CD4-positive, alpha-beta T cell treated with Interleukin-4 for 4 hours (primary cell): ENCODE data around the gene TRIM65.
A peak's percentile ranks its signal among the peaks of the same experiment; 100 is the strongest.
"Not testable (repeated sequence)": the region's sequence is repeated elsewhere in the genome, so short reads cannot be mapped to it uniquely, and the experiment has no call there.

ENCODE experiments used
- DNase-seq: peaks from one replicate; pipeline ENCODE4 v3.0.0-alpha.2; 2020

Gene TRIM65

GRCh38 chr17:75875182-75875939, 21.4 kb downstream of the TRIM65 start:
- DNase-seq = no peak

GRCh38 chr17:75874323-75875181, 22.2 kb downstream of the TRIM65 start:
- no peak for DNase-seq

GRCh38 chr17:75873587-75874322, 23.0 kb downstream of the TRIM65 start:
- no peak for DNase-seq

- peak; percentile 79 for DNase-seq
These were observed 24.1 kb downstream of the TRIM65 start for GRCh38 chr17:75872434-75873351.

DNA sequence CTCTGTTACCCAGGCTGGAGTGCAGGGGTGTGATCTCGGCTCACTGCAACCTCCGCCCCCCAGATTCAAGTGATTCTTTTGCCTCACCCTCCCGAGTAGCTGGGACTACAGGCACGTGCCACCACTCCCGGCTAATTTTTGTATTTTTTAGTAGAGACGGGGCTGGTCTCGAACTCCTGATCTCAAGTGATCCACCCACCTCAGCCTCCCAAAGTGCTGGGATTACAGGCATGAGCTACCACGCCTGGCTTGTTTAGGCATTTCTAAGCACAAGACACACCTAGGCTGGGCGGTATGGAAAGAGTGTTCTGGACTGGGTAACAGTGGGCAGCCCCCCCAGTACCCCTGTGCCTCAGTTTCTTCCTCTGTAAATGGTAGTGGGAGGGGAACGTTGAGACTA, 26.5 kb downstream of the TRIM65 start:
- not testable (repeated sequence) for DNase-seq

DNA sequence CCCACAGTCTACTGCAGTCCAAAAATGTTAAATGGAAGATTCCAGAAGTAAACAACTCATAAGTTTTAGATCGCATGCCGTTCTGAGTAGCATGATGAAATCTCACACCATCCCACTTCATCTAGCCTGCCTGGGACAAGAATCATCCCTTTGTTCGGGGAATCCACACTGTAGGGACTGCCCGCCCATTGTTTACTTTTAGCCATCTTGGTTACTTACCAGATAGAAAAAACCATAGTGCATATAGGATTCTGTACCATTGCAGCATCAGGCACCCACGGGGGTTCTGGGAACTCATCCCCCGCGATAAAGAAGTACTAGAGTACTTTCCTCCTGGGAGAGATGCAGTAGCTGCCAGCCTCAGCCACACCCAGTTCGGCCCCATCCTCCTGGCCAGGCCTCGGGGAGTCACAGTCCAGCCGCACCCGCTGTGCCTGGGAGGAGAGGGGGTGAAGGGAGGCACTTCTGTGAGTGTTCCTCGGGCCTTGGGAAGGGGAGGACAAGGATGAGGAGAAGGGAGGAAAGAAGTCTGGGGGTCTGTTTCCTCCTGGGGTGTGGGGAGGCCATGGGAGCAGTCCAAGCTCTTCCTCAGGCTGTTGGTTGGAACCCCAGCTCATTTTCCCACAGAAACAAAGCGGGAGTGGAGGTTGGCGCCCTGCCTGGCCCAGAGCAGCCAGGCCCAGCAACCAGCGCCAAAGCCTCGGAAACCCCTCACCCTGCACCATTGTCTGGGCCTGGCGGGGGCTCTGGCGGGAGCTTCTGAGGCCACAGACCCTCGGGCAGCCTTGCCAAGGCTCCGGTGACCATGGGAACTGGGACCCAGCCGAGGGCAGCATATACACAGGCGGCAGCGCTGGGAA, 27.2 kb downstream of the TRIM65 start:
- DNase-seq = no peak

GRCh38 chr17:75868730-75869281, 27.9 kb downstream of the TRIM65 start:
- DNase-seq = not testable (repeated sequence)

DNA sequence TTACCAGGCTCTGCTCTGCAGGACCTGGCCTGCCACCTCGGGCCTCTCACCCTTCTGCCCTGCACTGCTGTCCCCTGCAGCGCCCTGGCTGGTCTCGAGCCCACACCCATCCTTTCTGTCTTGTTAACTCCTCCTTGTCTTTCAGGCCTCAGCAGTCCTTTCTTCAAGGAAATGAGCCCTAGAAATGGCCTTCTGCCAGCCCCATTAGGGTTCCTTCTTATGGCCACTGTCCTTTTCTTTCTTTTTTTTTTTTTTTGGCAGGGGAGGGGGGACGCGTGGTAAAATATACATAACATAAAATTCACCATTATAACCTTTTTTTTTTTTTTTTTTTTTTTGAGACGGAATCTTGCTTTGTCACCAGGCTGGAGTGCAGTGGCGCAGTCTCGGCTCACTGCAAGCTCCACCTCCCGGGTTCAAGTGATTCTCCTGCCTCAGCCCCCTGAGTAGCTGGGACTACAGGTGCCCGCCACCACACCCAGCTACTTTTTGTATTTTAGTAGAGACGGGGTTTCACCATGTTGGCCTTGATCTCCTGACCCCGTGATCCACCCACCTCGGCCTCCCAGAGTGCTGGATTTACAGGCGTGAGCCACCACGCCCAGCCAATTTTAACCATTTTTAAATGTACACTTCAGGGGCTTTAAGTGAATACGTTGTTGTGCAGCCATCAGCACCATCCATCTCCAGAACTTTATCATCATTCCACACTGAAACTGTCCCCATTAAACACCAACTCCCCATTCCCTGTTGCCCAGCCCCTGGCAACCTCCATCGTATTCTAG, 31.2 kb downstream of the TRIM65 start:
- not testable (repeated sequence) for DNase-seq

DNA sequence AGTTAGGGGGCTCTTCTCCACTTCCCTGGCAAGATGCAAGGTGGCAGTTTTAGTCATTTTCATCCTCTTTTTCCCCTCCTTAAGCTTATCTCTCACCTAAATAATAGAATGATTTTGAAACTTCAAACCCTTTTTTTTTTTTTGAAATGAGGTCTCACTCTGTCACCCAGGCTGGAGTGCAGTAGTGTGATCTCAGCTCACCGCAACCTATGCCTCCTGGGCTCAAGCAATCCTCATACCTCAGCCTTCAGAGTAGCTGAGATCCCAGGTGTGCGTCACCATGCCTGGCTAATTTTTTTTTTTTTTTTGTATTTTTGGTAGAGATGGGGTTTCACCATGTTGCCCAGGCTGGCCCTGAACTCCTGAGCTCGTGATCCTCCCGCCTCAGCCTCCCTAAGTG, 31.9 kb downstream of the TRIM65 start:
- DNase-seq = peak; percentile 41

DNA sequence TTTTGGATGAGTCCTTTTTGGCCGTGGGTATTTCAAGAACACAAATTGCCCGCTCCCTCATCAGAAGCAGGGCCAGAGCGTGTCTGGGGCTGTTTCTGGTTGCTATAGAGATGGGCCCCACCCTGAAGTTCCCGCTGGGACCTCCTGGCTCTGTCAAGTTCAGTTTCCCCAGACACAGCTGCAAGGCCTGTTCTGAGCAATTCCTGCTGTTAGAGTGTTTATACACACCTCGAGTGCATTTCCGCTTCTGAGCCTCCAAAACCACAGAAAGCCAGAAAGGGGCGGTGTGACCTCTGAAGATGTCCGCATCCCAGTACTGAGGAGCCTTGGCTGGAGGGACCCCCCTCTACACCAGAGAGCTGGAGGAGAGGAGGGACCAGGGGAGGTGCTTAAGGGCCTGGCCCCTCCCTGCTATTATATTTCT, 32.3 kb downstream of the TRIM65 start:
- peak; percentile 60 for DNase-seq

DNA sequence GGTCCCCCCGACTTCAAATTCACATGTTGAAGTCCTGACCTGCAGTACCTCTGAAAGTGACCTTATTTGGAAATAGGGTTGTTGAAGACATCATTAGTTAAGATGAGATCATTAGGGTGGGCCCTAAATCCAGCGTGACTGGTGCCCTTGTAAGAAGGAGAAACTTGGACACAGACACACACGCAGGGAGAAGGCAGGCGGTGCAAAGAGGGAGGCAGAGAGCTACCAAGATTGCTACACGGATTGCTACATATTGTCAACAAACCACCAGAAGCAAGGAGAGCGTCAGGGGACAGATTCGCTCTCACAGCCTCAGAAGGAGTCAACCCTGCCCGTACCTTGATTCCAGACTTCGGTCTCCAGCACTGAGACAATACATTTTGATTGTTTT, 34.8 kb downstream of the TRIM65 start:
- DNase-seq = no peak

DNA sequence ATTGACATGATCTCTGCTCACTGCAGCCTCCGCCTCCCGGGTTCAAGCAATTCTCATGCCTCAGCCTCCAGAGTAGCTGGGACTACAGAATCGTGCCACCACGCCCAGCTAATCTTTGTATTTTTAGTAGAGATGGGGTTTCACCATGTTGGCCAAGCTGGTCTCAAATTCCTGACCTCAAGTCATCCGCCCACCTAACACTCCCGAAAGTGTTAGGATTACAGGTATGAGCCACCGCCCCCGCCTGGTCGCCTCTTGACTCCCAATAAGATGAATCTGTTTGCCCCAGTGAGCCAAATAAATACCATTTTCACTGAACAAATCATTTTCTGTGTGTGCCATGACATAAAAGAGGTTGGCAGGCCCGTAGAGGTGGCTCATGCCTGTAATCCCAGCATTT, 37.4 kb downstream of the TRIM65 start:
- not testable (repeated sequence) for DNase-seq

DNA sequence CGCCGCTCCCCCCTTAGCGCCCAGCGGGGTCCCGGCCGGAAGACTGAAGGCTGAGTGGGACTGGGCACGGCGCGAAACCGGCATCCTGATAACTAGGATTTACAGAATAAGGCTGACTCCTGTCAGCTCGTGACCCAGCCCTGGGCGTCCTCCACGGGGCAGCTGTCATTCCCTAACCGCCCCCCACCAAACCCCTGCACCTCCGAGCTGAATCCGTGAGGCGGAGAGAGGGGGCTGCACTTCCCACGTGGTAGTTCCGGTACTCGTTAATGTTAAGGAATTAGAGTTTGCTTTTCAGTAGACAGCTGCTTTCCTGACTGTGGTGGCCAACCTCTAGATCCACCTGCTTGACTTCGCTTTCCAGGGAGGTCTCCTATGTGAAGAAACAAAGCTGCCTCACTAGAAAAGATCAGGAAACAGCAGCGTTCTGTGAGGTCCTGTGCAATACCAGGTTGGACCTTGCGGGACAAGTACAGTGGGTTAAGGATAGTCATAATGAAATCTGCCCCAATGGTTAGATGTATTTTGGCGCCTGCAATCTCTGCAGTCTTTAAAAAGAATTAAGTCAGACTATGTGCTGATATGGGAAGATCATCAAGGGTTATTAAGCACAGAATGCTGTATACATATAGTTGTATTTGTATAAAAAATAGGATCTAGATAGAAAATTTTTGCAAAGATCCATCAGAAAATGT, 40.5 kb downstream of the TRIM65 start:
- no peak for DNase-seq

GRCh38 chr17:75855310-75856061, 41.3 kb downstream of the TRIM65 start, which contains the start of gene WBP2:
WBP2 (minus strand) TSS chr17:75855335; CDS start chr17:75855297, 38 bp downstream.
- DNase-seq = peak; percentile 100

DNA sequence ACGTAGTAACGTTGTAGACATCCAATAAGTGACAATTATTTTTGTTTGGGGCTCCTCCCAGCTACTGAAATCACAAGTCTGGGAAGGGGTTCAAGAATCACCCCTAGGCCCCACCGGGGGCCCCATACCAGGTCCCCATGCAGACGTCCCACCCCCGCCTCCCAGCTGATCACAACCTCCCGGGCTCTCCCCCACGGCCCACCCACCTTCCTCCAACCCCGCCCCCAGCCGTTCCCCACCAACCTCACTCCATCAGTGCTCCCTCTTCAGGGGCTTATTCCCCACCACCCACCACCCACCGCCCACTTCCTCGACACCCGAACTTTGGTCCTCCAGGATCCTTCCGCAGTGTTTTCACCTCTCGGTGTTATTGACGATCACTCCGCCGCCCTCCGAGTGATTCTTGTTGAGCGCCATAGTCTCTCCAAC, 41.9 kb downstream of the TRIM65 start:
- DNase-seq = no peak

DNA sequence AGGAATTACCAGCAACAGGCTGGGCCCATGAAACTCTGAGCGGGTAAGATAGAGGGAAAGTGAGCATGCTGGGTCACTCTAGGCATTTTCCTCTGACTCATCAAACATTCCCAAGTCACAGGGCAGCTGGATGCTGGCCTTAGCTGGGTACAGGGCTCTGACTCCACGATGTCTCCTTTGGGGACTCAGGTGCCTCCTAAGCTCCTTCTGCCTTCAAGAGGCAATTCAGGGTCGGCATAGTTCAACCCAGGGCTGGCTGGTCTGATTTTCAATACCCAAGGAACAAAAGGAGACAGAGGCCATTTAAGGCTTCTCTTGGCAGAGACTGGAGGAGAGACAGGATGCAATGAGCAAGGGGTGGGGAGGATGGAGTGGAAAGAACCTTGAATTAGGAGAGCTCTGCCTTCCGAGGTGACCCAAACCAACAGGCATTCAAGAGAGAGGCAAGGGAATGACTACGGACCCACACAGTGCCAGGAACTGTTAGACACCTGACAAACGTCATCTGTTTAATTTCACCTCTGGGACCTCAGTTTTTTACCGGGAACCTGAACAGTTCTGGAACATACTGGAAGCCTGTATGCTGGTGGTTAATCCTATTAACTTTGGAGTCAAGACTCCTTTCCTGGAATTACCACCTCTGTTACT, 42.5 kb downstream of the TRIM65 start:
- DNase-seq = no peak

- DNase-seq = no peak
These were observed 43.3 kb downstream of the TRIM65 start for GRCh38 chr17:75853433-75853832.

GRCh38 chr17:75851693-75851991, 45.1 kb downstream of the TRIM65 start:
- not testable (repeated sequence) for DNase-seq
